GM12878 (cell line): ENCODE data around the gene BORCS6. TPM values are rescaled to one million over a fixed set of nuclear protein-coding genes. Genes with fewer than 3 reads are reported as not detected.
A peak's percentile ranks its signal among the peaks of the same experiment; 100 is the strongest.

ENCODE experiments used
- BCL11A ChIP-seq: IDR thresholded peaks from 2 replicates; pipeline ENCODE4 v1.6.1; 2011; ENCODE audit warnings: low read depth, low read length
- BRCA1 ChIP-seq: IDR thresholded peaks from 2 replicates; pipeline ENCODE4 v1.6.1; 2011; ENCODE audit warnings: low read depth, low read length, improper control_type of control experiment
- CBFB ChIP-seq: IDR thresholded peaks from 2 replicates; pipeline ENCODE4 v1.6.1; 2016; ENCODE audit warnings: antibody characterized with exemption, low read depth
- E2F8 ChIP-seq: fragments of 450-650 bp; IDR thresholded peaks from 2 replicates; pipeline ENCODE4 v1.6.1; 2018; ENCODE audit warnings: mild to moderate bottlenecking, low read depth, moderate library complexity; ENCODE audit not compliant: partially characterized antibody
- HDGF ChIP-seq: fragments of 450-650 bp; IDR thresholded peaks from 2 replicates; pipeline ENCODE4 v1.6.1; 2016; ENCODE audit warnings: antibody characterized with exemption
- HSF1 ChIP-seq: fragments of 150-350 bp; IDR thresholded peaks from 2 replicates; pipeline ENCODE4 v1.6.1; 2014; ENCODE audit warnings: mild to moderate bottlenecking, low read depth, low read length
- RELA ChIP-seq: fragments of 450-650 bp; IDR thresholded peaks from 2 replicates; pipeline ENCODE4 v1.8.0; 2014; ENCODE audit warnings: borderline replicate concordance; ENCODE audit not compliant: partially characterized antibody
- SMC3 ChIP-seq: IDR thresholded peaks from 2 replicates; pipeline ENCODE4 v1.6.1; 2011; ENCODE audit warnings: low read length, improper control_type of control experiment, borderline replicate concordance
- SRF ChIP-seq, 2 experiments: IDR thresholded peaks; 2 replicates each; pipeline ENCODE4 v1.6.1; 2011; ENCODE audit warnings: low read depth in 2 of 2, low read length in 2 of 2, mild to moderate bottlenecking in 1 of 2, moderate library complexity in 1 of 2
- TARDBP ChIP-seq: IDR thresholded peaks from 2 replicates; pipeline ENCODE4 v1.6.1; 2016; ENCODE audit warnings: borderline replicate concordance
- ZBED1 ChIP-seq: IDR thresholded peaks from 2 replicates; pipeline ENCODE4 v1.6.1; 2016; ENCODE audit warnings: borderline replicate concordance
- ZNF217 ChIP-seq: fragments of 450-650 bp; IDR thresholded peaks from 2 replicates; pipeline ENCODE4 v1.6.1; 2017; ENCODE audit warnings: antibody characterized with exemption, mild to moderate bottlenecking
- ZZZ3 ChIP-seq: IDR thresholded peaks from 2 replicates; pipeline ENCODE4 v1.6.1; 2011; ENCODE audit warnings: low read depth; ENCODE audit not compliant: control insufficient read depth, insufficient read length
- polyA plus RNA-seq, 11 experiments: library from polyadenylated mRNA; depleted of rRNA in 4 of 11; unstranded in 6 of 11; stranded (reverse) in 5 of 11; fragments of >200 nt; fragmentation: Nextera tagmentation in 4 of 11; fragmentation: Illumina TruSeq in 1 of 11; extraction: Ambion mirVana in 4 of 11; extraction: Trizol in 1 of 11; gene quantifications; 1 replicate in 1 of 11; 2 replicates in 10 of 11; pipeline versions ENCODE4 v1.2.1 to v1.2.3, GENCODE V29; 2011 to 2016; ENCODE audit warnings: inconsistent platforms in 2 of 11, missing spikeins in 2 of 11, low read depth in 1 of 11
- total RNA-seq, 4 experiments: library from RNA; depleted of rRNA in 3 of 4; stranded (reverse); fragments of >200 nt in 3 of 4; fragmentation: Illumina TruSeq in 1 of 4; extraction: Trizol in 1 of 4; gene quantifications; 2 replicates each; pipeline versions ENCODE4 v1.2.1 to v1.2.3, GENCODE V29; 2013 to 2021
- TF ChIP-seq, protein P1 (sequence below): fragments of 450-650 bp; IDR thresholded peaks from 2 replicates; pipeline ENCODE4 v1.6.1; 2017; ENCODE audit warnings: mild to moderate bottlenecking, low read depth, inconsistent platforms; ENCODE audit not compliant: poor library complexity, severe bottlenecking
- TF ChIP-seq, protein P2 (sequence below): IDR thresholded peaks from 2 replicates; pipeline ENCODE4 v1.6.1; 2012; ENCODE audit warnings: low read depth, low read length, improper control_type of control experiment
- TF ChIP-seq, protein P3 (sequence below): fragments of 450-650 bp; IDR thresholded peaks from 2 replicates; pipeline ENCODE4 v1.6.1; 2016; ENCODE audit warnings: mild to moderate bottlenecking, moderate library complexity, borderline replicate concordance
- TF ChIP-seq, protein P4 (sequence below): fragments of 450-650 bp; IDR thresholded peaks from 2 replicates; pipeline ENCODE4 v1.6.1; 2016; ENCODE audit warnings: mild to moderate bottlenecking

Gene BORCS6
- total and polyA plus RNA-seq, 10 of the 15 experiments (the other 5 are each of a cell fraction or from before 2014, with no cell fraction given): 0.37 to 14.1 (median 6.7) TPM

- TF ChIP-seq SRF (IDR thresholded peaks at IDR 0.05; ENCODE audit: low read depth in 2 of 2, low read length in 2 of 2): no peak
- TF ChIP-seq HSF1: no peak
- TF ChIP-seq, protein P1, sequence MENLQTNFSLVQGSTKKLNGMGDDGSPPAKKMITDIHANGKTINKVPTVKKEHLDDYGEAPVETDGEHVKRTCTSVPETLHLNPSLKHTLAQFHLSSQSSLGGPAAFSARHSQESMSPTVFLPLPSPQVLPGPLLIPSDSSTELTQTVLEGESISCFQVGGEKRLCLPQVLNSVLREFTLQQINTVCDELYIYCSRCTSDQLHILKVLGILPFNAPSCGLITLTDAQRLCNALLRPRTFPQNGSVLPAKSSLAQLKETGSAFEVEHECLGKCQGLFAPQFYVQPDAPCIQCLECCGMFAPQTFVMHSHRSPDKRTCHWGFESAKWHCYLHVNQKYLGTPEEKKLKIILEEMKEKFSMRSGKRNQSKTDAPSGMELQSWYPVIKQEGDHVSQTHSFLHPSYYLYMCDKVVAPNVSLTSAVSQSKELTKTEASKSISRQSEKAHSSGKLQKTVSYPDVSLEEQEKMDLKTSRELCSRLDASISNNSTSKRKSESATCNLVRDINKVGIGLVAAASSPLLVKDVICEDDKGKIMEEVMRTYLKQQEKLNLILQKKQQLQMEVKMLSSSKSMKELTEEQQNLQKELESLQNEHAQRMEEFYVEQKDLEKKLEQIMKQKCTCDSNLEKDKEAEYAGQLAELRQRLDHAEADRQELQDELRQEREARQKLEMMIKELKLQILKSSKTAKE: no peak
- TF ChIP-seq, protein P2, sequence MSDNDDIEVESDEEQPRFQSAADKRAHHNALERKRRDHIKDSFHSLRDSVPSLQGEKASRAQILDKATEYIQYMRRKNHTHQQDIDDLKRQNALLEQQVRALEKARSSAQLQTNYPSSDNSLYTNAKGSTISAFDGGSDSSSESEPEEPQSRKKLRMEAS: no peak
- no peak for TF ChIP-seq CBFB
- TF ChIP-seq E2F8: no peak
- TF ChIP-seq BCL11A: no peak
- TF ChIP-seq, protein P3, sequence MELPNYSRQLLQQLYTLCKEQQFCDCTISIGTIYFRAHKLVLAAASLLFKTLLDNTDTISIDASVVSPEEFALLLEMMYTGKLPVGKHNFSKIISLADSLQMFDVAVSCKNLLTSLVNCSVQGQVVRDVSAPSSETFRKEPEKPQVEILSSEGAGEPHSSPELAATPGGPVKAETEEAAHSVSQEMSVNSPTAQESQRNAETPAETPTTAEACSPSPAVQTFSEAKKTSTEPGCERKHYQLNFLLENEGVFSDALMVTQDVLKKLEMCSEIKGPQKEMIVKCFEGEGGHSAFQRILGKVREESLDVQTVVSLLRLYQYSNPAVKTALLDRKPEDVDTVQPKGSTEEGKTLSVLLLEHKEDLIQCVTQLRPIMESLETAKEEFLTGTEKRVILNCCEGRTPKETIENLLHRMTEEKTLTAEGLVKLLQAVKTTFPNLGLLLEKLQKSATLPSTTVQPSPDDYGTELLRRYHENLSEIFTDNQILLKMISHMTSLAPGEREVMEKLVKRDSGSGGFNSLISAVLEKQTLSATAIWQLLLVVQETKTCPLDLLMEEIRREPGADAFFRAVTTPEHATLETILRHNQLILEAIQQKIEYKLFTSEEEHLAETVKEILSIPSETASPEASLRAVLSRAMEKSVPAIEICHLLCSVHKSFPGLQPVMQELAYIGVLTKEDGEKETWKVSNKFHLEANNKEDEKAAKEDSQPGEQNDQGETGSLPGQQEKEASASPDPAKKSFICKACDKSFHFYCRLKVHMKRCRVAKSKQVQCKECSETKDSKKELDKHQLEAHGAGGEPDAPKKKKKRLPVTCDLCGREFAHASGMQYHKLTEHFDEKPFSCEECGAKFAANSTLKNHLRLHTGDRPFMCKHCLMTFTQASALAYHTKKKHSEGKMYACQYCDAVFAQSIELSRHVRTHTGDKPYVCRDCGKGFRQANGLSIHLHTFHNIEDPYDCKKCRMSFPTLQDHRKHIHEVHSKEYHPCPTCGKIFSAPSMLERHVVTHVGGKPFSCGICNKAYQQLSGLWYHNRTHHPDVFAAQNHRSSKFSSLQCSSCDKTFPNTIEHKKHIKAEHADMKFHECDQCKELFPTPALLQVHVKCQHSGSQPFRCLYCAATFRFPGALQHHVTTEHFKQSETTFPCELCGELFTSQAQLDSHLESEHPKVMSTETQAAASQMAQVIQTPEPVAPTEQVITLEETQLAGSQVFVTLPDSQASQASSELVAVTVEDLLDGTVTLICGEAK: no peak
- TF ChIP-seq BRCA1: no peak
- TF ChIP-seq ZBED1: no peak
- TF ChIP-seq, protein P4, sequence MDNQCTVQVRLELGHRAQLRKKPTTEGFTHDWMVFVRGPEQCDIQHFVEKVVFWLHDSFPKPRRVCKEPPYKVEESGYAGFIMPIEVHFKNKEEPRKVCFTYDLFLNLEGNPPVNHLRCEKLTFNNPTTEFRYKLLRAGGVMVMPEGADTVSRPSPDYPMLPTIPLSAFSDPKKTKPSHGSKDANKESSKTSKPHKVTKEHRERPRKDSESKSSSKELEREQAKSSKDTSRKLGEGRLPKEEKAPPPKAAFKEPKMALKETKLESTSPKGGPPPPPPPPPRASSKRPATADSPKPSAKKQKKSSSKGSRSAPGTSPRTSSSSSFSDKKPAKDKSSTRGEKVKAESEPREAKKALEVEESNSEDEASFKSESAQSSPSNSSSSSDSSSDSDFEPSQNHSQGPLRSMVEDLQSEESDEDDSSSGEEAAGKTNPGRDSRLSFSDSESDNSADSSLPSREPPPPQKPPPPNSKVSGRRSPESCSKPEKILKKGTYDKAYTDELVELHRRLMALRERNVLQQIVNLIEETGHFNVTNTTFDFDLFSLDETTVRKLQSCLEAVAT: no peak
- TF ChIP-seq SMC3: peak; percentile 63; the same call in 1 of the 2 replicates
- no peak for TF ChIP-seq ZZZ3
- no peak for TF ChIP-seq TARDBP
- 0 out of 2 replicates have a peak, but pooled peaks have one; percentile 57 for TF ChIP-seq HDGF
- TF ChIP-seq RELA: peak; percentile 5
- no peak for TF ChIP-seq ZNF217
Observed at GRCh38 chr17:8158267-8159031, 31.5 kb downstream of the BORCS6 start (continued).
